Activated T-cell treated with anti-CD3 and anti-CD28 coated beads, Interleukin-2, amount 50 U/mL, for 48 hours (primary cell): ENCODE results near the gene CES1.
"Not testable (repeated sequence)": the region's sequence is repeated elsewhere in the genome, so short reads cannot be mapped to it uniquely, and the experiment has no call there.

Experiments used
- DNase-seq, 2 experiments: peaks; one replicate each; pipeline ENCODE4 v3.0.0-alpha.2; 2020

Gene CES1

GRCh38 chr16:55830658-55831294 is 2.1 kb downstream of the CES1 start:
- no peak for DNase-seq

- DNase-seq, result not testable (repeated sequence)
These were observed 3.7 kb downstream of the CES1 start for GRCh38 chr16:55829232-55829631.

GRCh38 chr16:55828680-55829079 is 4.2 kb downstream of the CES1 start:
- no peak for DNase-seq

DNA sequence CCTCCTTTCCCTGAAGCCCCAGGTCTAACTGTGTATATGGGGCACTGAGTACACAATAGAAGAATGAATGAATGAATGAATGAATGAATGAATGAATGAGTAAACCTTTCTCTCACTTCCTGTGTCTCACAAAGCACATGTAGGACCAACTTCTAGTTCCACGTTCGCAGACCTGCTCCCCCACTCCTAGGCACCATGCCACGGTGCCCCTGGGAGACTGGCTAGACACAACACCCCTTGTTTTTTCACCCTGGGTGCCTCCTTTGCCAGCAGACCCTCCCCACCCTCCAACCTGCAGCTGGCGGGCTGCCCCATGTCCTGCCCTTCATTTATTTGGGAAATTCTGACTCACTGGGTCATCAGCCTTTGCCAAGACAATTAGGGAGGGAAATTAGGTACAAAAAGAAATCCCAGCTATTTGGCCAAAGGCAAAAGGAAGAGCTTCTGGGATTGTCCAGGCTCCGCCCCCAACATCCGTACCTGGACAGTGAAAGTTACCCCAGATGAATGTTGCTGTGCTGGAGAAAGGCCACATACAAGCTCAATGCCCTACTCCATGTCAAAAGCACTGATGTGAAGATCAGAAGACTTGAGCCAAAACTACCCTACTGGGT is 7.7 kb downstream of the CES1 start:
- DNase-seq, result no peak

DNA sequence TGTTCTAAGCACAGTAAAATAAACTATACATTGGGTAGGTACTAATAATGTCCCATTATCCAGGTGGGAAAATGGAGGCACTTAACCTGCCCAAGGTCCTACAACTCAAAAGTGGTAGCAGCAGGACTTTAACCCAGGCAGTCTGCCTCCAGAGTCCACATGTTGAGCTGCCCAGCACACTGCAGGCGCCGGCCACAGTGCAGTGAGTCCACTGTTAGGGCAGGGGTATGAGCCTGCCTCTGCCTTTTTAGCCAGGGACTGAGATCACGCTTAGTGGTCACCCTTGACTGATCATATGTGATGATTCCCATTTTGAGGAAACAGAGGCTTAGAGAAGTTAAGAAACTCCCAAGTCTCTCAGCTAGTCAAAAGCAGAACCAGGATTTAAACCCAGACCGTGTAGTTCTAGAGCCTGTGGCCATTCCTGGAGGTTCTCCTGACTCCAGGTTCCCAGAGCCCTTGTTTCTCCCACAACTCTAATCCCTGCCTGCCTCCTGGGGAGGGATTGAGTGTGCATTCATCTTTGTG is 8.4 kb downstream of the CES1 start:
- no peak for DNase-seq

DNA sequence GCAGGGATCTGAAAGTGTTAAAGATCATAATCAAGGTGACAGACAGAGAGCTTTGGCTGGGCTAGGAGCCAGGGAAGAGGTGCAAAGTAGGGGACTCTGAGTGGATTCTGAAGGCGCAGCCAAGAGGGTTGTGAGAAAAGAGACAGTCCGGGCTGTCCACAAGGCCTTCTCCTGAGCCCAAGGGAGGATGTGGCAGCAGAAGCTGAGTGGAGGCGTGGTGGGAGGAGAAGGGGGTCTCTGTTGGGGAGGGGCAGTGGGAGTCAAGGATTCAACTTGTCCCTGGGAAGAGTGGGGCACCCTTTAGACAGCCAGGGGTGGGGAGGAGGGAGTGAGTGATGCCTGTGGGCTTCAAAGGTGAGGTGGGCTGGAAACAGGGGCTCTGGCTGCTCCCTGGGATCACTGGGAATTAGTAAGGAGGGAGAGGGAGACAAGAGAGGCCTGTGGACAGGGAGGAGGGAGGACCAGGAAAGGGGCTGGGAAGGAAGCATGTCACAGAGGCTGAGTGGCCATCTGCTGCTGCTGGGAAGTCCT is 10.6 kb downstream of the CES1 start:
- no peak for DNase-seq

- no peak for DNase-seq
These were observed 11.7 kb downstream of the CES1 start for GRCh38 chr16:55821210-55821609.

DNA sequence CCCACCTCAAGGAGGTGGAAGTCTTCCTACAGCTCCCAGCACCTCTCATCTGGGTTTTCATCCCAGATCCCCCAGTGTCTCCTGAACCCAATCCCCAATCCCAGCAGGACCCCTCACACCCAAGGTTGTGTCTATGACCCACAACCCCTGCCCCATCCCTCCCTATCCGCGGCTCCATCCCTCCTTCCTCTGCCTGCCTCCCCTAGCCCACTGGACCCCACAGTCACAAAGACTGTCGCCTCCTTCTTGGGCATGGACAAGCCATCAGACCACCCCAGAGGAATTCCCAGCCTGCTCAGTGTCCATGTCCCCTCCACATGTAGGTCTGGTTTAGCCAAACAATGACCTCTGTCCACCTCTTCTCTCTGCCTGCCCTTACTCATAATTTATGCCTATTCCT is 12.3 kb downstream of the CES1 start:
- no peak for DNase-seq

GRCh38 chr16:55817236-55817912 is 15.5 kb downstream of the CES1 start:
- DNase-seq, result no peak

- not testable (repeated sequence) for DNase-seq
These were observed 16.7 kb downstream of the CES1 start for GRCh38 chr16:55816222-55816621.

GRCh38 chr16:55815320-55815719 is 17.6 kb downstream of the CES1 start:
- no peak for DNase-seq

- not testable (repeated sequence) for DNase-seq
These were observed 18.7 kb downstream of the CES1 start for GRCh38 chr16:55814174-55814573.

DNA sequence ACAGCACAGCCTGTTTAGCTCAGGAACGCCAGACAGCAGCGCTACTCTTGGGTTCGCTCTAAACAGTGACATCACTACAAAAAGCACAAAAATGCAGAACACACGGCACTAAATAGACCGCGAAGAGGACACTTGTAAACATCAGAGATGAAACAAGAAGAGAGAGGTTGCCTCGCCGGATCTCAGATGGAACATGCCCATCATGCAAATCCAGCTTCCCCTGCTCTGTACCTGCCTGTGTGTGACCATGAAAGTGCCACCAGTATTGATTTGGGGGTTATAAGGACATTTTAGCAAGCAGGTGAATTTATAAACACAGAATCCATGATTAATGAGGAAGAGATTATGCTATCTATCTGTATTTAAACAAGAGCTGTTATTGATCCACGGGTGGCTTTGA is 19.2 kb downstream of the CES1 start:
- DNase-seq, result not testable (repeated sequence)

DNA sequence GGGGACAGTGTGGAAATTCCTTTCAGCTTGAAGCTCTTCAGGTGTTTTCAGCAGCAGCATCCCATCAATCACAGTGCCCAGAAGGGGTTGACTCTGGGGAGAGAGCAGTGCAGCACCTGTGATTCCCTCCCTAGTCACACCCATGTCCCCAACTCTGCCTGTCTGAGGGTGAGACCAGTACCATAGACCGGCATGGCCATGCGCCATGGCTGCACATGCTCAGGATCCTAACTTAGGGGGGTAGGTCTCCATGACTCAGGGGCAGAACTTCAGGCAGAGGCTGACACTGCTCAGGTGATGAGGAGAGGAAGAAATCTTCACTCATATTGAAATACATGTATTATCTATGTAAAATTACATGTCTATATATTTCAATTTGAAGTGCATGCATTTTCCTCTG is 19.9 kb downstream of the CES1 start:
- no peak for DNase-seq

DNA sequence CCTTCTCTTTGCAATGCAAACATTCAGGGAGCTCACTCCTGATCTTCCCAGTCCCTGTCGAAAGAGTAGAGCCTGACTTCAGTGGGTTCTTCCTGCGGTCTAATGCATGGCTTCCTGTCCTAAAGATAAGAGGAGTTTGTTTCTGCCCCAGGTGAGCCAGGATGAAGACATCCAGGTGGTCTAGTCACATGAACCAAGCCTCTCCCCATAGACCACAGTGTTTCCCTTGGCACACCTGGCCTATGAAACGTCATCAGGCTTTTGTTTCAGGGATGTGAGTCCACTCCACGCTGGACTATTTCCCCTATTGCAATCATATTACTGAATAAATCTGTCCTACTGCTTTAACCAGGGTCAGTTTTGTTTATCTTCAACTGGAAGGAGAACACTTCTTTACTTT is 21.1 kb downstream of the CES1 start:
- no peak for DNase-seq

DNA sequence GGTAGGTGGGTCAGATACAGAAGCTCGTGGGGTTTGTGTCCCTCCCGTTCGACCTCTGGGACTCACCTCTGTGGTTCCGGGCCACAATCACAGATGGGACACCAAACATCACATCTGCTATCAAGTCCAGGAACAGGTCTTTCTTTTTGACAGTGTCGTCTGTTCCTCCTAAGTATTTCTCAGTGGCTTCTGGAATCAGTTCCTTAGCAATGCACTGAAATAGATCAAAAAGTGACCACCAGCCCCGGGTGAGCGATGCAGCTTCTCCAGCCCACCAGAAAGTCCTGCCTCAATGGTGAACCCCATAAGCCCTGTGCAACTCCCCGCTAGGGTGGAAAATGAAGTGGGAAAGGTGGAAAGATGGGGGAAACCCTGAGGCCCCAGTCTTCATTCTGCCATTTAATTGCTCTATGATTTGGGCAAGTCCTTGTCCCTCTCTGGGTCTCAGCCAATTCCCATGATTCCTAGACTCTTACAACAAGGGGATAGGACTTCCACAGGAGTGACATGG is 22.4 kb downstream of the CES1 start:
- DNase-seq, result no peak

GRCh38 chr16:55809851-55810250 is 23.0 kb downstream of the CES1 start:
- no peak for DNase-seq

DNA sequence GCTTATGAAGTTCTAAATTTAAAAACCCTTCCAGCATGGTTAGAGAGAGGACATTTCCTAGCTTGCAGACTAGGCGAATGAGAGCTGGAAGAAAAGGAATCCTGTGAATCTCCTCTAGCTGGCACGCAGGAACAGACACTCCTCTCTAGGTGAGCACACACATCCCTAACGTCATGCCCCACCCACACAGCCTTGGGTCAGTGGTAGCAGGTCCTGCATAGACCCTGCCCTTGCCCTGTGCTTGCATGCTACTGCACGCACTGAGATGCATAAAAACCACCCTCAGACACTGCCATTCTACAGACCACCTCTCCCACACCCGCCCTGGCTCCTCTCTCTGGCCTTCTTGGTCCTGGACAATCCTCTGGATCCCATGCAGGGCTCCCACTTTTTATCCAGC is 23.5 kb downstream of the CES1 start:
- DNase-seq, result no peak

- not testable (repeated sequence) for DNase-seq
These were observed 24.6 kb downstream of the CES1 start for GRCh38 chr16:55808286-55808685.

DNA sequence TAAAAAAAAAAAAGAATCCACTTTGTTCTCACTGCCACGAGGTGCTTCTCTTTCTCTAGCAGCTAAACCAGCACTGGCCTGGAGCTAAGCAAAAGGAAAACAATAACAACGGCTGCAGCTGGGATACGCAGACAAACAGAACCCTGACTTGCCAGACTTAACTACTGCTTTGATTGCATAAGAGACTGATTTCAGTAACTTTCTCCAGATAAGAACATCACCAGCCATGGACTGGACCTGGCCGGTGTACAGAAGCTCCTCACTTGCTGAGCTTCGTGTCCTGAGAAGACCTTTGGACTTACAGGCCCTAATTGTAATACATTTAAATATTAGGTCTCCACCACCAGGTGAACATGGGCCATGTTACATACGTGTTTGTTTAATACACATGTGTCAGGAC is 27.8 kb downstream of the CES1 start:
- DNase-seq, result not testable (repeated sequence)

- not testable (repeated sequence) for DNase-seq
These were observed 29.2 kb downstream of the CES1 start for GRCh38 chr16:55803681-55804080.

DNA sequence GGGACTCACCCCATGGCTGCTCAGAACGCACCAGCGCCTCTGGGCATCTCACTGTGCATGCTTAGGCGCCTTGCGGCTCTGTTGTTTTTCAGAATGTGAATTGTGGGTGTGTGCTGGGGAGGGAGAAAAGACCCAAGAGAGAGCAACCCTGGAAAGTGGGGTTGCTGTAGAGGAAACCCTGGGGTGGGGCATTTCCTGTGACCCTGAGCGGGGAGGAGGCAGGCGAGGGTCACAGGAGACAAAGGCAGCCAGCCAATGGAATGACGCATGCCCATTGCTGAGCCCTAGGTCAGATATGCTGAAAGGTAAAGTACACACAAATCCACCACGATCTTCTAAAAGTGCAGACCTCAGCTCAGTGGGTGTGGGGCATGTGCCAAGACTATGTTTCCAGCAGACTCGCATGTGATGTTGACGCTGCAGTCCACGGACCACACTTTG is 39.9 kb downstream of the CES1 start:
- not testable (repeated sequence) for DNase-seq

DNA sequence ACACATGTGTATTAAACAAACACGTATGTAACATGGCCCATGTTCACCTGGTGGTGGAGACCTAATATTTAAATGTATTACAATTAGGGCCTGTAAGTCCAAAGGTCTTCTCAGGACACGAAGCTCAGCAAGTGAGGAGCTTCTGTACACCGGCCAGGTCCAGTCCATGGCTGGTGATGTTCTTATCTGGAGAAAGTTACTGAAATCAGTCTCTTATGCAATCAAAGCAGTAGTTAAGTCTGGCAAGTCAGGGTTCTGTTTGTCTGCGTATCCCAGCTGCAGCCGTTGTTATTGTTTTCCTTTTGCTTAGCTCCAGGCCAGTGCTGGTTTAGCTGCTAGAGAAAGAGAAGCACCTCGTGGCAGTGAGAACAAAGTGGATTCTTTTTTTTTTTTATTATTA is 41.4 kb downstream of the CES1 start:
- not testable (repeated sequence) for DNase-seq

DNA sequence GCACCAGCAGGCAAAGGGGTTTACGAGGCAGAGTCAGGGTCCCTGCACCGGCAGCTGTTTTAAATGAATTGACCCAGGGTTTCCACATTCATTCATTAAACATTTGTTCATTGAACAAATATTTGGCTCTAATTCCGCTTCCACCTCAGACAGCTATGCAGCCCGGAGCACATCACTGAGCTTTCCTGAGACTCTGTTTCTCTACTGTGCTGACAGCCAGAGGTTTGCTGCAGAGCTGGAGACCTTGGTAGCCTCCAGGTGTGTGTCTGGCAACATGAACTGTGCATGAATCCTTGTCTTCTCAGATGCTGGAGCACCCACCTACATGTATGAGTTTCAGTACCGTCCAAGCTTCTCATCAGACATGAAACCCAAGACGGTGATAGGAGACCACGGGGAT is 42.7 kb downstream of the CES1 start:
- not testable (repeated sequence) for DNase-seq
